Vagina (tissue), 2 donors: ENCODE measurements around the gene PHKA2.

Source experiments
- CTCF ChIP-seq, 3 experiments: fragments of 450-650 bp in 2 of 3; fragments of 200-600 bp in 1 of 3; sonication (generic) in 1 of 3; IDR thresholded peaks; one replicate each; pipeline ENCODE4 v1.5.1; 2017 to 2019; ENCODE audit warnings: antibody characterized with exemption in 3 of 3, mild to moderate bottlenecking in 2 of 3, moderate library complexity in 2 of 3
- POLR2A ChIP-seq, 2 donors: fragments of 450-650 bp; IDR thresholded peaks; one replicate each; pipeline ENCODE4 v1.6.1; 2017; ENCODE audit warnings: antibody characterized with exemption in 2 of 2, mild to moderate bottlenecking in 2 of 2, moderate library complexity in 2 of 2
- POLR2AphosphoS5 ChIP-seq, 2 donors: sonication (generic); formaldehyde crosslinking; IDR thresholded peaks; one replicate each; pipeline ENCODE4 v1.9.0; 2017; ENCODE audit warnings: antibody characterized with exemption in 2 of 2, mild to moderate bottlenecking in 2 of 2, low read depth in 1 of 2; ENCODE audit not compliant: insufficient read depth in 1 of 2

GRCh38 chrX:18879144-18879543 lies 104.8 kb downstream of the PHKA2 start:
- no peak for TF ChIP-seq CTCF (IDR thresholded peaks at IDR 0.05)
- no peak for TF ChIP-seq POLR2AphosphoS5 (IDR thresholded peaks at IDR 0.05; ENCODE audit: insufficient read depth in 1 of 2, low read depth in 1 of 2)
- no peak for TF ChIP-seq POLR2A (IDR thresholded peaks at IDR 0.05)
